ENCODE data around the gene APOB. TPM values are rescaled to one million over a fixed set of nuclear protein-coding genes. Genes with fewer than 3 reads are reported as not detected.

The APOB gene
- total and polyA plus RNA-seq, 12 donors, result 0.22 to 45.4 (median 8.4) TPM

DNA sequence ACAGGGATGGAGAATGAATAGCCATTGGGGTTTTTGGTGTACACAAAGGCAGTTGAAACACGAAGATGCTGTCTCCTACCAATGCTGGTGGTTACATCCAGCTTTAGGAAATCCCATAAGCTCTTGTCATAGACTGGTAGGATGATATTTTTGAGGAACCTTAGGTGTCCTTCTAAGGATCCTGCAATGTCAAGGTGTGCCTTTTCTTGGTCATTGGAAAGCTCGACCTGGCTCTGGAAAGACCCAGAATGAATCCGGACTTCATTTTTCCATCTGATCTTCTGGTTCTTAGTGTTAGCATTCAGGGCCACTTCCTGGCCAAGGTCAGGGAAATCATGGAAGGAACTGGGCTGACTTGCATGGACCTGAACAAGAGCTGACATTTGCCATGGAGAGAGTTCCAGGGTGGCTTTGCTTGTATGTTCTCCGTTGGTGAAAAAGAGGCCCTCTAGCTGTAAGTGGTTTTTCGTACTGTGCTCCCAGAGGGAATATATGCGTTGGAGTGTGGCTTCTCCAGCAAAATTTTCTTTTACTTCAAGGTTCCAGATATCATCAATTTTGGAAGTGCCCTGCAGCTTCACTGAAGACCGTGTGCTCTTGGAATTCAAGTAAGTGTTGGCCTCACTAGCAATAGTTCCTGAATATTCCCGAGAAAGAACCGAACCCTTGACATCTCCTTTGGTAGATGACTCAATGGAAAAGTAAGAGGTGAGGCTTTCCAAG, 38.0 kb downstream of the APOB start:
- H3K4me1 ChIP-seq, result no peaks in the 10 kb centered on the region
- WGBS, 2 donors, result 87 to 88% methylated on average over 9 of the region's 9 CpGs
- DNase-seq (no peak), ATAC-seq (no peak)
- H3K9me3 ChIP-seq, result no peaks in the 10 kb centered on the region
- TF ChIP-seq, protein P1, sequence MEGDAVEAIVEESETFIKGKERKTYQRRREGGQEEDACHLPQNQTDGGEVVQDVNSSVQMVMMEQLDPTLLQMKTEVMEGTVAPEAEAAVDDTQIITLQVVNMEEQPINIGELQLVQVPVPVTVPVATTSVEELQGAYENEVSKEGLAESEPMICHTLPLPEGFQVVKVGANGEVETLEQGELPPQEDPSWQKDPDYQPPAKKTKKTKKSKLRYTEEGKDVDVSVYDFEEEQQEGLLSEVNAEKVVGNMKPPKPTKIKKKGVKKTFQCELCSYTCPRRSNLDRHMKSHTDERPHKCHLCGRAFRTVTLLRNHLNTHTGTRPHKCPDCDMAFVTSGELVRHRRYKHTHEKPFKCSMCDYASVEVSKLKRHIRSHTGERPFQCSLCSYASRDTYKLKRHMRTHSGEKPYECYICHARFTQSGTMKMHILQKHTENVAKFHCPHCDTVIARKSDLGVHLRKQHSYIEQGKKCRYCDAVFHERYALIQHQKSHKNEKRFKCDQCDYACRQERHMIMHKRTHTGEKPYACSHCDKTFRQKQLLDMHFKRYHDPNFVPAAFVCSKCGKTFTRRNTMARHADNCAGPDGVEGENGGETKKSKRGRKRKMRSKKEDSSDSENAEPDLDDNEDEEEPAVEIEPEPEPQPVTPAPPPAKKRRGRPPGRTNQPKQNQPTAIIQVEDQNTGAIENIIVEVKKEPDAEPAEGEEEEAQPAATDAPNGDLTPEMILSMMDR (IDR thresholded peaks at IDR 0.05), result no peak
- intact Hi-C loops (cut with DNase I), result no loop called here
- H3K27ac ChIP-seq, result no peak overlapping the region
- H3K36me3 ChIP-seq, result peaks cover 0 to 3% (median 0%) of the 10 kb centered on the region in 9 donors
- H3K4me3 ChIP-seq, result no peak overlapping the region
- no peaks in the 10 kb centered on the region for H3K27me3 ChIP-seq

DNA sequence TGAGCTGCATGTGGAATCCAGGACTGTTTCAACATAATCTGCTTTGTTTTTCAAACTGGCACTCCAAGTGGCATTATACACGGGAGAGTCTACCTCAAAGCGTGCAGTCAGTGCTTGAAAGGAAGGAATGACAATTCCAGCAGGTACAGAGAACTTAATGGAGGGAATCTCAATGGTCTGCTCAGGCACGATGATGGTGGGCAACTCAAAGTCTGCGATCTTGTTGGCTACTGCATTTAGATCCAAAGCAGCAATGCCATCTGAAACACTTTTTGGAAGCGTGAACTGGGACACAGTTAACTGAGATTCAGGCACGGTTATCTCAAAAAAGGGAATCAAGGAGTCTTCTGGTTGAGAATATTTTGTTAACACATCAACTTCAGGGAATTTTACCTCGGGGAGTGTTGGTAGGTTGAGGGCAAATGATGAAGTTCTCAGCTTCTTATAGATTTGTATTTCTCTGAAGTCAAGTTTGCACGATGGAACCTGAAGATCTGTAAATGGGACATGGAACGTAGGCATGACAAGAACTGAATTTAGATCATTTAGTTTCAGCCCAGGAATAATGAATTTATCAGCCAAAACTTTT, 38.7 kb downstream of the APOB start:
- Histone ChIP-seq H3K4me3 (no peak overlapping the region), H3K27me3 (no peaks in the 10 kb centered on the region), H3K9me3 (no peaks in the 10 kb centered on the region), H3K4me1 (no peaks in the 10 kb centered on the region), H3K36me3 (peaks cover 0 to 3% (median 0%) of the 10 kb centered on the region in 9 donors), H3K27ac (no peak overlapping the region)
- TF ChIP-seq, protein P1 (IDR thresholded peaks at IDR 0.05), result no peak
- DNase-seq, result no peak
- intact Hi-C loops (cut with DNase I), result no loop called here
- ATAC-seq, result no peak
- 83 to 85% methylated on average over 9 of the region's 9 CpGs for WGBS, 2 donors

DNA sequence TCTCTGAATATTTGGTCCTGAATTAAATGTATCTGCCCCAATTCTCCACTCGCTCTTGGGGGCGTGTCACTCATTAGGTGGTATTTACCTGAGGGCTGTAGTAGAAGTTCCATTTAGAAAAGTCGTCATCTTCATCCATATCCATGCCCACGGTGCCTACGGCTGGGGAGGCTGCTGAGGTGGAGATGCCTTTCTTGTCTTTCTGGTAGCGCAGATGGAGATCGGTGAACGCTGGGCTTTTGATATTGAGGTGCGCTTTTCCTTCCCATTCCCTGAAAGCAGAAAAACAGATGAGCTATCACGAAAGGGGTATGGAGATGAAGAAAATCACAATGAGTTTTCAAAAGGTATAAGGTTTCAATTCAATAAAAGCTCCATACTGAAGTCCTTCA, 39.7 kb downstream of the APOB start:
- peaks cover 0 to 3% (median 0%) of the 10 kb centered on the region in 9 donors for H3K36me3 ChIP-seq
- H3K27me3 ChIP-seq, result no peaks in the 10 kb centered on the region
- H3K4me1 ChIP-seq, result no peaks in the 10 kb centered on the region
- no peak overlapping the region for H3K27ac ChIP-seq
- ATAC-seq (no peak), DNase-seq (no peak)
- intact Hi-C loops (cut with DNase I), result no loop called here
- no peak overlapping the region for H3K4me3 ChIP-seq
- H3K9me3 ChIP-seq, result no peaks in the 10 kb centered on the region
- WGBS, 2 donors, result 92% methylated on average over 10 of the region's 10 CpGs
- TF ChIP-seq, protein P1 (IDR thresholded peaks at IDR 0.05), result no peak

DNA sequence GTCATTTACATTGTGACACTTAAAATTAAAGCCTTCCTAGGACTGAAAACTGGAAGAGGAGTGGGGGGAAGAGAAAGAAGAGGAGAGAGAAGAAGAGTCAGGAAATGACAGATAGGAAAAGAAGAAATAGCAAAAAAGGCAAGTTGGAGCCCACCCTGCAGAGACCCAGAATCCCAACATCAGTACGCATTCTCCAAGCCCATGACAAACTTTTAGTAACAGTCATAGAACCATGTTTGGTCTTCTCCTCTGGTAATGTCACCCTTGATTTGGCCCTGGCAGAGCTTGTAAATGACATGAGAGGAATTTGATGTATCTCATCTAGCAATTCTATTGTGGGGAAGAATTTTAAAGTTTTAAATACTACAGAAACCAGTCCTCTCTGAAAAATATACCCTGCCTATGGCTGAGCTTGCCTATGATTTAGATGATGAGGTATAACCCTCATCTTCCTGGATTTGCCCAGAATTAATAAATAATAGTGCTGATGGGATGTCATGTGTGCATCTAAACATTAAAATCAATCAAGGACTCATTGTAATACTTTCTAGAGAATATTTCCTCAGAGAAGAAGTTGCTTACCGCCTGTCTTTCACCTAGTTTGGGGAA, 40.2 kb downstream of the APOB start:
- Histone ChIP-seq H3K36me3 (peaks cover 0 to 3% (median 0%) of the 10 kb centered on the region in 9 donors), H3K27me3 (no peaks in the 10 kb centered on the region), H3K4me3 (no peak overlapping the region), H3K27ac (no peak overlapping the region), H3K9me3 (no peaks in the 10 kb centered on the region), H3K4me1 (no peaks in the 10 kb centered on the region)
- TF ChIP-seq, protein P1 (IDR thresholded peaks at IDR 0.05), result no peak
- ATAC-seq (no peak), DNase-seq (no peak)
- intact Hi-C loops (cut with DNase I), result no loop called here
- 87 to 90% methylated on average over 2 of the region's 2 CpGs for WGBS, 2 donors
